Adrenal gland (tissue), 12 donors: Measurements from ENCODE around the gene ADAMTS19. TPM values are rescaled to one million over a fixed set of nuclear protein-coding genes. Genes with fewer than 3 reads are reported as not detected.

ENCODE experiments used
- DNase-seq, 7 donors: peaks; one replicate each; pipeline ENCODE4 v3.0.0-alpha.2; 2019 to 2020
- H3K27ac ChIP-seq, 5 donors: fragments of 200-600 bp; sonication (generic) in 4 of 5; 1 replicate in 3 of 5; 2 replicates in 2 of 5; pipeline versions ENCODE4 v1.5.1 to v1.8.0; 2016 to 2020; ENCODE audit warnings: mild to moderate bottlenecking in 1 of 5
- H3K27me3 ChIP-seq: fragments of 200-600 bp; 2 replicates; pipeline ENCODE4 v1.8.0; 2021
- H3K36me3 ChIP-seq, 2 donors: fragments of 200-600 bp; replicated peaks in 1 of 2; 1 replicate in 1 of 2; 2 replicates in 1 of 2; pipeline versions ENCODE4 v1.5.1 to v1.8.0; 2018 to 2022
- H3K4me1 ChIP-seq, 2 donors: fragments of 200-600 bp; replicated peaks in 1 of 2; 1 replicate in 1 of 2; 2 replicates in 1 of 2; pipeline versions ENCODE4 v1.5.1 to v1.8.0; 2018 to 2021
- H3K4me3 ChIP-seq, 4 donors: fragments of 200-600 bp; sonication (generic) in 3 of 4; one replicate each; pipeline ENCODE4 v1.5.1; 2016 to 2018
- H3K9me3 ChIP-seq, 3 donors: fragments of 200-600 bp; sonication (generic) in 1 of 3; replicated peaks in 1 of 3; 1 replicate in 2 of 3; 2 replicates in 1 of 3; pipeline versions ENCODE4 v1.5.1 to v1.8.0; 2016 to 2021
- POLR2A ChIP-seq, 2 donors: fragments of 450-650 bp; IDR thresholded peaks; one replicate each; pipeline ENCODE4 v1.6.1; 2017; ENCODE audit warnings: antibody characterized with exemption in 2 of 2, mild to moderate bottlenecking in 2 of 2, moderate library complexity in 1 of 2
- WGBS, 4 donors: extraction: QIAGEN DNeasy Blood & Tissue Kit in 2 of 4; methylation state at CpG; one replicate each; pipeline versions ENCODE4 v1.1.5 to v1.1.7; 2013 to 2017; 5-methylcytosine and 5-hydroxymethylcytosine counted together
- intact Hi-C, 2 donors: fragments of 100-400 bp; cut with DNase I; formaldehyde crosslinking; loops; one replicate each; pipeline versions ENCODE4 v1.14.1 to v1.15.0; 2022 to 2023
- polyA plus RNA-seq, 3 donors: library from polyadenylated mRNA; stranded (reverse); fragments of 200-250 nt in 2 of 3; fragments of 350-450 nt in 1 of 3; fragmentation: Illumina TruSeq in 1 of 3; extraction: RNeasy Lipid Tissue Mini Kit (QIAGEN cat#74804) in 1 of 3; gene quantifications; one replicate each; pipeline ENCODE4 v1.2.3, GENCODE V29; 2013 to 2014
- total RNA-seq, 9 donors: library from RNA; depleted of rRNA in 4 of 9; stranded (reverse); fragments of >200 nt in 4 of 9; fragments of 120-200 nt in 1 of 9; fragmentation: NEBNext Ultra II Directional in 1 of 9; extraction: Animal tissue kit (Norgen Biotek cat#: 25700) in 1 of 9; gene quantifications; one replicate each; pipeline versions ENCODE4 v1.1.0 to v1.2.4, GENCODE V29; 2013 to 2023
- TF ChIP-seq, protein P1 (sequence below), 6 experiments: fragments of 450-650 bp in 4 of 6; fragments of 200-600 bp in 2 of 6; sonication (generic) in 1 of 6; IDR thresholded peaks; 1 replicate in 5 of 6; 2 replicates in 1 of 6; pipeline versions ENCODE4 v1.5.1 to v1.8.0; 2016 to 2021; ENCODE audit warnings: antibody characterized with exemption in 6 of 6, mild to moderate bottlenecking in 2 of 6, moderate library complexity in 1 of 6
- donor health status: healthy with polysubstance abuse.
- donor health status: Bipolar disorder and iron deficiency.
- donor health status: DM: yes; HTN: yes; CAD: no.
- donor health status: DM: no; HTN: no; CAD: no.
- donor health status: DM: no; HTN: no; CAD: no.
- donor health status: DM: yes; HTN: yes; CAD: no.

Gene ADAMTS19
- total and polyA plus RNA-seq, 12 donors = 0.14 to 32.9 (median 0.91) TPM; not detected in 3

DNA sequence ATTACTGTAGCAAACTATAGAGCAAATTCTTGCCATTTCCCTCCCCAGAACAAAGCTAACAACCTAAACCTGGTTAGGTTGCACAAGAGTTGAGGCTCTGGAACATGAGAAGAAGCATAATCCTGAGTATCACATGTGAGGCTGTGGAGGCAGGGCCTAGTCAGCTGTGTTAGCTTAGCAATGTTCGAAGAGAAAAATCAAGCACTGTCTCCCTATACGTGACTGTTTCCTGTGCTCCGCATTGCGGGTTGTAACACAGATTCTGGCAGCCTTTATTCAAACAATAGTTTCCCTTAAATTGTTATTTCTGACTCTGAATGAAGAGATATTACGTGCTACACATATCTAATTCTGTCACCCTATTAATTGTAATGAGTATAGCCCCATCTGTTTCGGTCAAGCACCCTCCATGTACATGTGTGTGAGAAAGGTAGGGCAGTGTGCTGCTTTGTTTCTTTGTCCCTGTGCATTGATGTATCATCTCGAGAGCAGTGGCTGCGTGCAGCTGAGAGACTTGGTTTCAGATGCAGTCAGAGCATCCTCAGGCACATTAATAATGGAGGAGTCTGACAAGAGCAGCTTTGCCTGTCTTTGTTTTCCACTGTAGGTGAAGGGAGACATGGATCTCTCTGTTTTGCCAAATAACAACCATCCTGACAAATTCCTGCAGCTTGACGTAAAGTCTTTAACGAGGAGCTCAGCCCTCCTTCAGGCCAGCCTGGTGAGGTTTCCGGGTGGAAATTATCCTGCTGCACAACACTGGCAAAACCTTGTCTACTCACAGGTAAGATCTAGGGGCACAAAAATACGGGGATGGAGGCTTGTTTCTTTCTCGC is 287.7 kb downstream of the ADAMTS19 start, which contains the start of gene MINAR2:
MINAR2 (plus strand) TSS at position 523 of the 836 bp plus-strand sequence; CDS start at position 620, 97 bp downstream.
- no peak within 1 kb of the TSS for H3K27ac ChIP-seq
- 81 to 88% (median 83%) methylated on average over 13 of the region's 13 CpGs for WGBS, 4 donors
- intact Hi-C loops = loop anchor here in 1 of 2 donors (2.0 kb wide), 1 partner anchor 29 kb away; no protein-coding TSS in a partner anchor
- no peak within 1 kb of the TSS for H3K4me3 ChIP-seq
- H3K4me1 ChIP-seq = peaks cover 0 to 6% of the 10 kb centered on the region in 2 donors
- no peaks in the 10 kb centered on the region for H3K9me3 ChIP-seq
- no peaks in the 10 kb centered on the region for H3K36me3 ChIP-seq
- DNase-seq = no peak
- no peaks in the 10 kb centered on the region for H3K27me3 ChIP-seq
- TF ChIP-seq, protein P1, sequence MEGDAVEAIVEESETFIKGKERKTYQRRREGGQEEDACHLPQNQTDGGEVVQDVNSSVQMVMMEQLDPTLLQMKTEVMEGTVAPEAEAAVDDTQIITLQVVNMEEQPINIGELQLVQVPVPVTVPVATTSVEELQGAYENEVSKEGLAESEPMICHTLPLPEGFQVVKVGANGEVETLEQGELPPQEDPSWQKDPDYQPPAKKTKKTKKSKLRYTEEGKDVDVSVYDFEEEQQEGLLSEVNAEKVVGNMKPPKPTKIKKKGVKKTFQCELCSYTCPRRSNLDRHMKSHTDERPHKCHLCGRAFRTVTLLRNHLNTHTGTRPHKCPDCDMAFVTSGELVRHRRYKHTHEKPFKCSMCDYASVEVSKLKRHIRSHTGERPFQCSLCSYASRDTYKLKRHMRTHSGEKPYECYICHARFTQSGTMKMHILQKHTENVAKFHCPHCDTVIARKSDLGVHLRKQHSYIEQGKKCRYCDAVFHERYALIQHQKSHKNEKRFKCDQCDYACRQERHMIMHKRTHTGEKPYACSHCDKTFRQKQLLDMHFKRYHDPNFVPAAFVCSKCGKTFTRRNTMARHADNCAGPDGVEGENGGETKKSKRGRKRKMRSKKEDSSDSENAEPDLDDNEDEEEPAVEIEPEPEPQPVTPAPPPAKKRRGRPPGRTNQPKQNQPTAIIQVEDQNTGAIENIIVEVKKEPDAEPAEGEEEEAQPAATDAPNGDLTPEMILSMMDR (IDR thresholded peaks at IDR 0.05) = no peak
- no peak for TF ChIP-seq POLR2A (IDR thresholded peaks at IDR 0.05)

DNA sequence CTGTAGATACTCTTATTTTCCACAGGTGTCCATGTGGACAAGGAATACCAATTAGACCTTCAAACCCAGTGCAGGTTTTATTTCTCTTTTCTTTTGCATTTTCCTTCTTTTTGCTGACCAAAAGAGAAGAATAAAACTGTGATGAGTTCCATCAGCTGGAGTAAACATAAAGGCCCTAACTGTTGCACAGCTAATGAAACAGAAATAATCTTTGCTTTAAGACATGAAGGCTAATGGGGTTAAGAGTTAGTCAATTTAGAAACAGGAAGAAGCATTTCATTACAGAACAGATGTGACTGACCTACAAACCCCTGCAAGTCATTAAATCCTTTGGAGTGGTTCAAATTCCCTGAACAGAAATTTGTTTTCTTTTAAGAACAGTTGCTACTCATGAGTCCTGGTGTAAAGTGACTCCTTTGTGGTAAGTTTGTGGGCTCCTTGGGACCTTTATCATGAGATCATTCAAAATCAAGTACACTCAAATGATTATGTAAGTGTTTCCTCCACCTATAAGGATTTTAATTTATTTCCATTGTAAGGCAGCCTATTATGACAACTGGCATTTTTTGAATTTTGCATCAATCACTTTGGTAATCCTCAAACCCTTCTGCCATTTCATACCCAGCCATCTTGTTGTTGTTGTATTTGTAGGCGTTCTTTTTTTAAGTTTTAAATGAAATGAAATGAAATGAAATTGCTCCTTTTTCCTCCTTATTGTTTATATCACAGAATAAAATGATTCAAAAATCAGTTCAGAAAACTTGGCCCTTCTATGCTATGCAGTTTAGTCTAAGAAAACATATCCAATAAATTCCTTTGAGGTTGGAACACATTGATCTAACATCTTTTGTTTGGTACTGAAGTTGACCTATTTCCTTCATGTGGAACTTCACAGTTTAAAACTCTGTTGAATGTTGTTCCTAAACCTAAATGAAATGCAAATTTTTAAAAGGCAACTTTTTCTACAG is 289.1 kb downstream of the ADAMTS19 start:
- Histone ChIP-seq H3K9me3 (no peaks in the 10 kb centered on the region), H3K27ac (no peak overlapping the region), H3K4me1 (no peaks in the 10 kb centered on the region), H3K36me3 (no peaks in the 10 kb centered on the region), H3K27me3 (no peaks in the 10 kb centered on the region), H3K4me3 (no peak overlapping the region)
- intact Hi-C loops = no loop called here
- no peak for DNase-seq
- TF ChIP-seq POLR2A (IDR thresholded peaks at IDR 0.05) = no peak
- TF ChIP-seq, protein P1 (IDR thresholded peaks at IDR 0.05) = no peak
- WGBS, 4 donors = 83 to 100% (median 91%) methylated on average over 1 of the region's 1 CpG

DNA sequence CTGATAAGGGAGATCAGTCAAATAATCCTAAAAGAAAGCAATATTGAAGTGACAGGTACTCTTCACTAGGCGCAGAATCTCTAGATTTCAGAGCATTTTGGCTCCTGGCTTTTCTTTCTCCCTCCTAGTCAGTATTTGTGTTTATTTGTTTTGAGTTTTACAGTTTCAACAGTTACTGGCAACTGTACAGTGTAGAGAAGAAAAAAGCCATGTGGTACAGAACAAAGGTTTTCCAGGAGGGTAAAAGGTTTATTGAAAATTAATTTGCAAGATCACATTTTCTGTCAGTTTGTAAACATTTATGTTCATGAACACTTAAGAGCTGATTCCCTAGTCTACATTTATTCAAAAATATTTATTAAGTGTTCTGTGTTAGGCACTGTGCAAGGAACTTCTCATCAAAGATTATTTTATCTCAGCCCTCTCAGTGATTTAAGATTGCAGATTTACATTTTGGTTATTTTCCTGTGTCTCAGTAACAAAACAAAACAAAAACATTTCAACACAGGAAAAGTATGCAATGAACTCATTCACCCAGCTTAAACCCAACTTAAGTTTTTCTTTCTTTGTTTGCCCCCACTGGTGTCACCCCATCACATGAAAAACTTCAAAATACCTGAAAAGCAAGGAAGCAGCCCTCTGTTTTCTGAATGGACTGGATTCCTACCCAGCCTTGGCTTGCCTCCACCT is 300.7 kb downstream of the ADAMTS19 start:
- DNase-seq = no peak
- intact Hi-C loops = loop anchor here in 1 of 2 donors (10.0 kb wide), 1 partner anchor 586 kb away; no protein-coding TSS in a partner anchor
- TF ChIP-seq, protein P1 (IDR thresholded peaks at IDR 0.05) = no peak
- no peak for TF ChIP-seq POLR2A (IDR thresholded peaks at IDR 0.05)
- no peak overlapping the region for H3K27ac ChIP-seq
- 86 to 93% (median 90%) methylated on average over 1 of the region's 1 CpG for WGBS, 4 donors
- peaks cover 8% of the 10 kb centered on the region for H3K27me3 ChIP-seq
- no peak overlapping the region for H3K4me3 ChIP-seq
- no peaks in the 10 kb centered on the region for H3K36me3 ChIP-seq
- no peaks in the 10 kb centered on the region for H3K4me1 ChIP-seq
- H3K9me3 ChIP-seq = no peaks in the 10 kb centered on the region
